HG02759 (cell line): ENCODE data around the gene HORMAD2.
"Not testable (repeated sequence)": the region's sequence is repeated elsewhere in the genome, so short reads cannot be mapped to it uniquely, and the experiment has no call there.

Experiments
- ATAC-seq: cut with Tn5 transposase; IDR thresholded peaks from one replicate; pipeline ENCODE4 v1.9.1; 2021; ENCODE audit warnings: mild to moderate bottlenecking, moderate library complexity; ENCODE audit not compliant: unreplicated experiment

The HORMAD2 gene

DNA sequence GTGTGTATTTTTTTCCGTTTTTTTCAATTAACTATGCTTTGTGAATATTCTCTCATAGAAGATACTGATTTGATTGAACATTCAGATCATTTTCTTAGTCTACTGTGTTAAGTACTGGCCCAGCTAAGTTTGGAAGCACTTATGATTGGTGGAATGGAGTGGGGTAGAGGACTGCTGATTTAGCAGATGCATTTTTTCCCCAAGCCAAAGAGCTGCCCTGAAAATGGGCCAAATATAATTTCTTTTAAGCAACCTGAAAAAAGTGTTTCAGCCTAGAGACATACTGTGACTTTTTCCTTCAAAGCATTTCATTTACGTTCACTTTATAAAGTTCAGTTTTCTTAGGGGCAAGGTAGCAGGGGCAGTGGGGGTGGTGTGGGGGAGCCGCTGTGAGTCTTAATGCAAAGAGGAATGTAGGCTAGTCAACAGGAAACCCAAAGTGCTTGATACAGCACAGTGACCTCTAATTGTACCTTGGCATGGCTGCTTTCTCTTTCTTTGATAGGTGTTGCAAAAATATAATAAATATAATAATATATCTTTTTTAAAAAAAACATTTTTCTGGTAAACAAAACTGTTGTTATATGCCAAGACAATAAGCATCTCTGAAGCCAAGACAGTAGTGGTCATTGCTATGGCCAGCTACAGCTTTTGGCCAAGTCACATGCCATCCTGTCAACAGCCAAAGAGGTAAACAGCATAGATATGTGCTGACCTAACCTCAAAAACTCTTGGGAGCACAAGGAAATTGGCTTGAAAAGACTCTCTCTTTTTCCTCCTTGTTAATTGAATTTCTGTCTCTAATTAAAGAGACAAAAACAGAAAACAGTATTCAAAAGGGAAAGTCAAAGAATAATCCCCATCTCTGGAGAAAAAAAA is 107.5 kb downstream of the HORMAD2 start:
- no peak for ATAC-seq

DNA sequence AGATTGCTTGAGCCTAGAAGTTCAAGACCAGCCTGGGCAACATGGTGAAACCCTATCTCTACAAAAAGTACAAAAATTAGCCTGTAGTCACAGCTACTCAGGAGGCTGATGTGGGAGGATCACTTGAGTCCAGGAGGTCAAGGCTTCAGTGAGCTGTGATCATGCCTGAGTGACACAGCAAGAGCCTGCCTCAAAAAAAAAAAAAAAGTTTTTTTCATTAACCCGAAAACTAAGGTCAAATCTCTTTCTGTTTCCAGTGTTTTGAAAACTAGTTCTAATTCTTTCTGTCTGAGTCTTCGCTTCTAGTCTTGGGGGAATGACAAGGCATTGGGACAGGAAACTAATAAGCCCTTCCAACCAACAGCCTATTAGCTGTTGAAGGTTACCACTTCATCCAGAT is 108.6 kb downstream of the HORMAD2 start:
- no peak for ATAC-seq

DNA sequence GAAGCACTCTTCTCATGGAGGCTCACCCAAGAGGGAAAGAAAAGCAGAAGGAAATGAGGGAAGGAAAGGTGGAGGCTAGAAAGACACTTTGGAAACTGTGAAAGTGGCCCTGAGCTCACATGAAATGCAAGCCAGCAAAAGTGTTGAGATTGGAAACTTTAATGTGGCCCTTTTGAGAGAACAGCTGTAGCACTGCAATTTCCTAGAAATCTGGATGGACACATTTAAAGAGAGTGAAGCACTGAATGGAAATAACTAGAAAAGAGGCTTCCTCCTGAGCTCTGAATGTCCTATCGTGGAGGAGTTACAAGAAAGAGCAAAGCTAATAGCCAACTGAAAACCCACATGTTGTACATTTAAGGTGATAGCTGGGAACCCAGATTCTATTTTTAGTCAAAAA is 110.3 kb downstream of the HORMAD2 start:
- ATAC-seq, result no peak

DNA sequence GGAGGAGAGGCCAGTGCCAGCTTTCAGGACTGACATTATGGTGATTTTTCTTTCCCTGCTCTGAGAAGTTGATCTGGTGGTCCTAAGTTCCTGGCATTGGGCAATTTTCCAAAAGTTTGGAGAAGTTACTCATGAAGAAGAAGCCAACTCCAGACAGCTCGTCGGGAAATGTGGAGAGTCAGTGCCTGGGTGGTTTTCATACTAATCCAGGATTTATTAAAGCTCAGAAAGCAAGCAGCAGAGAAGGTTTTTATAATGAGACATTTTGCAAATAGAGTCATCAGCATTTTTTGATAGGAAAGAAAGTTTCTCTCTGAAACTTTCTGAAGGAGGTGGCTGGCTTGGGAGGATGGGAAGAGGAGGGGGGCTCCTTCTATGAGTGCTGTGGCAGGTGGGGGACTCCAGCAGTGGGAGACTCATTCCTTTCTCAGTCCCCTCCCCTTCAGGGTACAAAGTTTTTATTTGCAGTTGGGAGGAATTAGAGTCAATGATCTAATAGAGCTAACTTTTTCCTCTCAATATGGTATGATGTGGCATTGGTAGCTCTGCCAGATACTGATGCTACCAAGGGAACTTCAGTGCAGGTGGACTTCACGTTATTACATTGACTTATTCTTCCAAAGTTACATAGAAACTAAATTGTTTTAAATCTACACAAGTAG is 110.9 kb downstream of the HORMAD2 start:
- ATAC-seq, result no peak

DNA sequence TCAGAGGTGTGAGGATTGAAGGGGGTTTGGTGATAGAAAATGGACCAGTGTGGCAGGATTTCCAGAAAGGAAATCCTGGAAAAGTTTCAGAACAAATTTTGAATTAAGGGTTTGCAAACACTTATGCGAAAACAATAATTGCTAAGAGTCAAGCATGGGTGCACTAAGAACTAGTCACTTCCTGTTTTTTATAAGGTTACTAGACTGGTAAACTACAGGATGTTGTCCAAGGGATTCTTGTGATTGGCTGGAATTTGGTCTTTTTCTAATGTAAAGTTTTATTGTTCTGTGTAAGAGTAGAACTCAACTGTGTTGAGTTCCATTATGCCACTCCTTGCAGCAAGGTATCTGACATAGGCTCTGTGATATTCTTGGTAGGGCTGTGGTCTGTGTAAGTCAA is 112.2 kb downstream of the HORMAD2 start:
- no peak for ATAC-seq

DNA sequence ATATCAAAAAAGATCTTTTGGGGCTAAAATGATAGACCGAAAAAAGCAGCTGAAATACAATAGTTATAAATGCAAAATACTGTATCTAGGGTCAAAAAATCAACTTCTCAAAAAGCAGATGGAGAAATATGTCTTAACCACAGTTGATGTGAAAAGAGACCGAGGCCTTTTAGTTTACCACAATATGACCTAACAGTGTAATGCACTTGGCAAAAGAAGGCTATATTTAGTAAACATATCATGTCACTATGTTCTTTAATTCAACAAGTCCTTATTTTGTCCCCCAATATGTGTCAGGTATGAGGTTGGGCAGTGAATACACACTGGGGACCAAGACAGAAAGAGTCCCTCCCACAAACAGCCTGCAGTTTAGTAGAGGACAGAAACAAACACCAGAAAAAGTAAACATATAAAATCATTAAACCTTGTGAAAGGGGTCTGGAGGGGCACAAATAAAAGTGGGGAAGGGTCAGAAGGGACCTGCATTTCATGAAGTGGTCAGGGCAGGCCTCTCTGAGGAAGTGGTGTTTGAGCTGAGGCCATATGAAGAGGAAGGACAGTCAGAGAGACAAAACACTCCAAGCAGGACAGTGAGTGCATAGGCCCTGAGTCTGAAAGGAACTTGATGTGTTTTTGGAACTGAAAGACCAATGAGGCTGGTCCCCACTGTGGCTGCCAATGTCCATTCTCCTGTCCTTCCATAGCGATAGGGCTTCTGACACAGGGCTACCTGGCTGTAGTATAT is 112.9 kb downstream of the HORMAD2 start:
- ATAC-seq, result no peak

DNA sequence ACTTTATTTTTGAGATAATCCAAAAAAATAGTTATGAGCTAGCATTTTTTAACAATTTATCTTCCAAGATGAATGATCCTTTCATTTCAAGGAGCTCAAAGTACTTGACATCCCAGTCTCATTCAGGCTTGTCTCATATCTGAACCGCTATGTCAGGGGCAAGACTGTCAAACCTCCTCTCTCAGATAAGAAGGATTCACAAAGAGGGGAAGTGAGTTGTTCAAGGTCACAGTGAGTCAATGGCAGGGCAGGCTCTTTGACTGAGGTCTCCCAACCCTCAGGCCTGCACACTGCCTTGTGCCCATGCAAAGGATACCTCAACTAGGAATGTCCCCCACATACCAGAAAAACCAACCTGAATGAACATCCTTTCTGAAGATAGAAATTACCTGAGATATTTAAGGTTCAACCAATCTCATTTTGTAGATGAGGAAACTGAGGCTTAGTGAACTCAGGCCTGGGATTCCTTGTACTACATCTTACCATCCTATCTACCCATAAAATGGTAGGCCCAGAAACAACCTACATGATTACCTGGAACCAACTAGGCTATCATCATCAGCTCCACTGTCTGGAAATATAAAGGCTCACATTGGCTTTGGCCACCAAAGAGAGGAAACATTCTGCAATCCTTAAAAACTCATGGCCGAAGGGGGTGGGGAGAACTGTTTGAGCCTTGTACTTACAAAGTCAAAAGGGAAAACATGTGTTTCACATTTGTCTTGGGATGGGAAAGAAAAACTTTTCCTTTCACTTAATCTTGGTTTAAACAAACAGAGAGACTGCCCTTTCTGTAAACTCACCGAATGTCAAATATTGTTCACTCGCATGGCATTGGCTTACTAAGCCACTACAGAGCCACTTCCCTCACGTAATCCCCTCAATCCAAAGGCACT is 115.2 kb downstream of the HORMAD2 start:
- ATAC-seq, result no peak

DNA sequence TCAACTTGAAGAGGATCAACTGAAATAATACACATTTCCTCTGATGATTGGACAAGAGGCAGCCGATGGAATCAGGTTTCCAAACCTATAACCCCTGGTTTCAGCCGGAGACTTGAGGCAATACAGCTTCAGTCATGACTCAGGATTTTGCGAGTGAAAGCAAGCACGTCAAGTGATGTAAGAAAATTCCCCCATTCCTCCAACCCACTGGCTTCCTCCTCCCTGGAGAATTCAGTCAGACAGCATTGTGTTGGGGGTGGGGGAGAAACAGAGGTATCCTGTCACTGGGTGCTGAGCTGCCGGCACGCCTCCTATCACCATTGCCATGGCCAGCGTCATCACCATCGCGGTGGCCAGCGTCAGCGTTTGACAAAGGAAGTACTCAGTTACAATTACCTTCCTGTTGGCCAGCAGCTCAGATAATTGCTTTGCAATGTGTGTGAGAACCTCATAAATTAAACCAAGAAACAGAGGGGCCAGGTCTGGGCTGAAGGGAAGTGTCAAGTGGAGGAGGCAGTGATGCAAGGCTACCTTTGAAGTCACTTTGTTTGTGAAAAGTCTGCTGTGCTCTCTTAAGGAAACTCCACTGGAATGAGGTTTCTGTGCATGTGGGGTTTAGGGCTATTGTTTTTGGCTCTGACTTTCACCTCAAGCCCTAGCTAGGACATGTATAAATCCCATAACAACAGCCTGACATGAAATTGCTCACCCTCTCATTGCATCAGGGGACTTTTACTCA is 116.0 kb downstream of the HORMAD2 start:
- no peak for ATAC-seq

DNA sequence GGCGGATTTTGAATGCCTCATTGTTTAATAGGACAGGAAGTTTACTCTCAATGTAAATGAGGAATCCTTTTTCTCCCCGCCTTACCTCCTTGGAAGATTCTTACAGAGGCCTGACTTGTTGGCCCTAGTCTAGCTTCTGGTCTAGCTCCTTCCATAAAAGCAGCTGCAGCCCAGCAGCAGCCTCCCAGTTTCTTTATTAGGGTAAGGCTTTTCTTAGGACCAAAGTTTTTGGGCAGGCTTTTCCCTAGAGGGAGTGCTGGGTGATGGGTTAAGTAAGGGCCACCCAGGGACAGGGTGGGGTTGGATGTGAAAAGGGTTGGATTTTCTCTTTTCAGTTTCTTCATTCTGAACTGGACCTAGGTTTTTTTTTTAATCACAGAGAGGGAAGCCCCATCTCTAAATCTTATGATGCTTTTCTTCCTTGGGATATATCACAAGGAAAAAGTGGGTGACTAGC is 116.6 kb downstream of the HORMAD2 start:
- no peak for ATAC-seq

DNA sequence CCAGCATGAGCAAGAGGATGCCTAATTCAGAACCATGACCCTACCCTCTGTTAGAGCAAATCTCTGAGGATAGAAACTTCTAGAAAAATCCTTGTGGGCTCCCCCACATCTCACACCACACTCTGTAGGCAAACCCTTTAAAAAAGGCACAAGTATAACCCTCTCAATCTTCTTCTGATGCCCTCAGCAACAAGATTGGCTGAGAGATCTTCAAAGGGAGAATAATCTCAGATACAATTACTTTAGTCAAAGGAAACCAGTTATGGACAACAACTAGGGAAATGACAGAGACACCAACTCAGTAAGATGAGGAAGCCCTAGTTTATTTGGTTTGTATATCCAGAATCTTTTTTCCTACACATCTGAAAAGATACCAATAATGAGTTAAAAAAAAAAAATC is 117.1 kb downstream of the HORMAD2 start:
- ATAC-seq, result no peak

DNA sequence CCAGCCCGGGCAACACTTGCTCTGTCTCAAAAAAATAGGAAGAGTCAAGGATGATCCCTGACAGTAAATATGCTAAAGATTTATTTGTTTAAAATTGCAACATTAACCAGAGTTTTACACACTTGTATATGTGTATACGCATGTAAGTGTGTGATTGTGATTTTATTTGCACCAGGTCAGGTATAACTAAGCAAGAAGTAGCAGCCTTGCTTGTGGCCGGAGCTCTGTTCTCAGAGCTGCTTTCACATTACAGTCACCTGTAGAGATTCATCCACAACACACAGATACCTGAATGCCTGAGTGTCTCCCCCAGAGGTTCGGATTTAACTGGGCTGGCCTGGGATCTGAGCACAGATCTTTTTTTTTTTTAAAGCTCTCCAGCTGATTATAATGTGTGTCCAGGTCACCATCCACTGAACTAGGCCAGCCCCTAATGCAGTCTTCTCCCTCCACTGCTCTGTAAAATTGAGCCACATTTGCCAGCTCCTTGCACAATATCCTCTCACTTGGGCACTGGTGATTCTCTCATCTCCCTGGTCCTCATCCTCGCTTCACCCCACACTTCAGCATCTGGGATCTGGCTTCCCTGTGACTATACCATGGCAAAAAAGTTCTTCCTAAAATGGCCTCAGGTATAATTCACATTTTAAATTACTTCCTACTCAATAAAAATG is 118.0 kb downstream of the HORMAD2 start:
- no peak for ATAC-seq

DNA sequence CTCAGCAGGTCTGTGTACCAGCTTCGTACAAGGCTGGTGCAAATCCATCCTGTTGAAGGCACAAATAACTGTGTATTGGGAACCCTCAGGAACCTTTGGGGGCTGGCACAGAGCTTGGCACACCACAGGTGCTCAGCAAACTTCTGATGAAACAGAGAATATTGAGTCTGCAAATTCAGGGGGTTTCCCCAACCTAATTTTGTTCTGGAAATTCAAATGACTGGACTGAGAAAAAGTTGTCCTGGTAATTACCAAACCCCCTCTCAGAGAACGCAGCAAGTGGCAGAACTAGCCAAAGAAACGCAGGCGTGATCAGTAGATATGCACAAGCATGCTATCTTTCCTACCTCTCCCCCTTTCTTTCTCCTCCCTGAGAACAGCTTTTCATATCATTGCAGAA is 118.7 kb downstream of the HORMAD2 start:
- no peak for ATAC-seq

DNA sequence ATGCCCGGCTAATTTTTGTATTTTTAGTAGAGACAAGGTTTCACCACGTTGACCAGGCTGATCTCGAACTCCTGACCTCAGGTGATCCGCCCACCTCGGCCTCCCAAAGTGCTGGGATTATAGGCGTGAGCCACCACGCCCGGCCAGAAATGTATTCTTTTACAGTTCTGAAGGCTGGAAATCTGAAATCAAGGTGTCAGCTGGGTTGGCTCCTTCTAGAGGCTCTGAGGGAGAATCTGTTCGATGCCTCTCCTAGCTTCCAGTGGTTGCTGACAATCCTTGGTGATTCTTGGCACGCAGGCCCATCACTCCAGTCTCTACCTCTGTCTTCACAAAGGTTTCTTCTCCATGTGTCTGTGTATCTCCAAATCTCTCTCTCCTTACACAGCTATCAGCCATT is 120.6 kb downstream of the HORMAD2 start:
- ATAC-seq, result not testable (repeated sequence)

DNA sequence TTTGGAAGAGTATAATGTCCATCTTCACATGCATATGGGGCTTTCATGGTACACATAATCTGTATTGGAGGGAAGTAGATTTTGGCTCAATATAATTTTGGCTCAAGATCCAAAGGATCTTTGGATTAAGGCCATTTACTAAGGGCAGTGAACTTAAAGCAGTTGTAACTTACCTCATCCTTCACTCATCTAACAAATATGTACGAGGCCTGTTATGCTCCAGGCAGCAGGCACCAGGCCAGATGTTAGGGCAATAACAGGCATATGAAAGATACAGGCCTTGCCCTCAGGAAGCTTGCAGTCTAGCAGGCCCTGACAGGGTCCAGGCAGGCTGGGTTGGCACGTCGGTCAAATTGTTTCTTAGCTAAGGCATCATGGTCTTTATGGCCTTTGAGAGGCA is 121.7 kb downstream of the HORMAD2 start:
- ATAC-seq, result no peak

DNA sequence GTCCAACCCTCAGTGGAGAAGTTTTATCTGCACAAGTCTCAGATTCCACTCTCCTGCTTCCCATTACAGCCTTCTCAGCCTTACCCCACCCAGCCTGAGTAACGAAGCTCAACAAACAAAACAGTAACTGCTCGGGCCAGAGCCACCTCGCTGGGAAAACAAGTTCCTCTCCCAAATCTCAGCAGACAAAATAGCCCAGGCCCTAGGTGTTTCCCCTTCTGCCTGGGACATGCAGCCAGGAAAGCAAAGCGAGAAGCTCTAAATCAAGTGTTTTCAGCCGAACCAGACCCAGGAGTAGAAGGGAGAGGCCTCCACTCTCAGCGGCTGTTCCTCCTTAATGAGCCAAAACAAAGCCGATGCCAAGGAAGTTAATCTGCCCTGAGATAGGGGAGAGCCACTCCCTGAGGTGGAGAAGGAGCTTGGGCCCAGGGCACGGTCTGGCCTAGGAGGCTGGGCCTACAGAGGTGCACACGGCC is 122.3 kb downstream of the HORMAD2 start:
- ATAC-seq, result no peak

DNA sequence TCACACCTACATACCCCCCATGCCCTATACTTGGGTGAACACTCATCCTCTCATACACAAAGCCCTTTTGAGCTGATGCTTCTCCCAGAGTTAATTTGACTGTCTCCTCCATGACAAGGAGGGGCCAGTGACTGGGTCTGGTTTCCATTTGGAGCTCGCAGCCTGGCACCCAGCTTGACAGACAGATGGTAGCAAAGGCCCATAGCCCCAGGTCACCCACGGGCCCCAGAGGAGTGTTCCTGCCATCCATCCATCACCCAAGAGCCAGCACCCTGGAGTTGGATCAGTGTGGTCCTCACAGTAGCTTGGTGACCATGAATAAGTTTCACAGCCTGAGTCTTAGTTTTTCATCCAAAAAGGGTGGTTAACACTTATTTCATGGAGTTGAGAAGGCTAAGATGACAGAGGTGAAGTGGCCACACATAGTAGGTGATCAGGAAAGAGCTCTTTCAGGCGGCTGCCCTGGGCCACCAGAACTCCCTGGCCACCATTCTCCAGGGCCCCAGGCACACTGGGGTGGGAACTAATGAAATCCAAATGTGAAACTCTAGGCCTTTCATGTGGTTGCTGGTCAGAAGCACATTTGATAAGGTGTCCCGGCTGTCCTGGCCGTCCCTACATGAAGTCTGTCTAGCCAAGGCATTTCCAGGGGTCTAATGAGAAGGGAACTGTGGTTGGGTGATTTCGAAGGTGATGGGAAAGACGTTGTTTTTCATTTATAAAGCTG is 123.9 kb downstream of the HORMAD2 start:
- no peak for ATAC-seq

DNA sequence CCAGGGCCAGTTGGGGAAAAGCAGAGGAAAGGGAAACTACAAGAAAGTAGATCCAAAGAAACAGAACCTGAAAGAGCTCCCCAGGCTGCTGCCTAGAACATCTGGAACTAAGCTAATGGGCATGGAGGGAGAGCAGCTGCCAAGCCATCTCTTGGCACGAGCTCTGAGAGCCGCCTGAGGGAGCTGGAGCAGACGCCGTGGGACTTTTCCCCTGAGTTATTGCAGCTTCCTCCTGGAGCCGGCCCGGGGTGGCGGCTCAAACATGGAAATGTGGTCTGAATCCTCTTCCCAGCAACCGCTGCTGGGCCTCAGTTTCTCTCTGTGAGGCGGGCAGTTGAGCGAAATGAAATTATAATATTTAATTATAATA is 124.5 kb downstream of the HORMAD2 start:
- ATAC-seq, result no peak

DNA sequence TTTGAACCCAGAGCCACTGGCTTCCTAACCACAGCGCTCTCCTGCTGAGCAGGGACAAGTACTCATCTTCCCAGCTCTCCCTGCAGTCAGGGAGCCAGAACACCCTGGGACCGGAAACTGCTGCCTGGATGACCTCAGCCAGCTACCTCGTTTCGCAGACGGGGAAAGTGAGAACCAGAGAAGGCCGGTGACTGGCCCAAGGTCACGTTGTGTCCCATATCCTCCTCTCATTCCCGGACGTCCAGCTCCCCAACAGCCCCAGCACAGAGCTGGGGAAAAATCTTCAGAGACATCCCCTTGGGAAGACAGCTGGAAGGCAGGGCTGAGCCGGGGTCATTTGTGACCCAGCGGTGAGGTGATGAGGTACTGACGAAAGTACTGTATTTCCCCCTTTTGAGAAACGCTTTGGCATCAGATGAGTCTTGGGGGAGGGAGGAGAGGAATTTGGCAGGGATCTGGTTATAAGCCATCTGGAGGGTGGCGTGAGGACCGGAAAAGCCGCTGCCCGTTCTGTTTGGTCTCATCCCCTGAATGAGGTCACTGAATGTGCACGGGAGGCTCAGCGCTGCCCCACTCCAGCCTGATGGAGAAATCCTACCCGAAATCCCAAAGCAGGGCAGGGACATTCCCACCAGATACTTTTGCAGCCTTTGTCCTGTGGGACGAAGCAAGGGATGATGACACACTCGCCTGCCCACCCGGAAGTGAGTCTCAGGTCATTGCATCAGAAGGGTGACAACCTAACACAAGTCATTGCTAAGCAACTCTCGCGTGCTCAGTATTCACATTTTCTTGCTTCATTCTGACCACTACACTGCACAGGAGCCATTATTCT is 125.2 kb downstream of the HORMAD2 start:
- no peak for ATAC-seq
